HK-2 (cell line): Measurements from ENCODE around the gene CBY1.

Experiments used
- DNase-seq: peaks from one replicate; pipeline ENCODE4 v3.0.0-alpha.2; 2018; ENCODE audit not compliant: unreplicated experiment

CBY1 gene

GRCh38 chr22:38649841-38650522 lies 6.5 kb upstream of the CBY1 start:
- DNase-seq: no peak

GRCh38 chr22:38652859-38653258 lies 3.6 kb upstream of the CBY1 start:
- no peak for DNase-seq

GRCh38 chr22:38653741-38654140 lies 2.7 kb upstream of the CBY1 start:
- no peak for DNase-seq

- DNase-seq: no peak
These were observed 751 bp upstream of the CBY1 start for GRCh38 chr22:38655519-38656255.

- DNase-seq: peak; percentile 35
These were observed 839 bp downstream of the CBY1 start for GRCh38 chr22:38657045-38657909.

GRCh38 chr22:38674888-38675287 lies 18.4 kb downstream of the CBY1 start:
- no peak for DNase-seq

- no peak for DNase-seq
These were observed 19.4 kb downstream of the CBY1 start for GRCh38 chr22:38675833-38676232.

- DNase-seq: peak; percentile 88
These were observed 25.3 kb downstream of the CBY1 start, which contains the start of gene TOMM22 for GRCh38 chr22:38681582-38682335. TSS of gene TOMM22 (plus strand) at chr22:38681957. CDS start at chr22:38681979, 22 bp downstream.

- no peak for DNase-seq
These were observed 28.5 kb downstream of the CBY1 start for GRCh38 chr22:38684895-38685294.

GRCh38 chr22:38685761-38686160 lies 29.3 kb downstream of the CBY1 start:
- no peak for DNase-seq

- no peak for DNase-seq
These were observed 33.2 kb downstream of the CBY1 start for GRCh38 chr22:38689651-38690050.

- no peak for DNase-seq
These were observed 37.6 kb downstream of the CBY1 start for GRCh38 chr22:38694049-38694448.

GRCh38 chr22:38694940-38695339 lies 38.5 kb downstream of the CBY1 start:
- DNase-seq: no peak

GRCh38 chr22:38696606-38697424 lies 40.4 kb downstream of the CBY1 start:
- no peak for DNase-seq

- DNase-seq: no peak
These were observed 41.1 kb downstream of the CBY1 start for GRCh38 chr22:38697425-38698089.

- no peak for DNase-seq
These were observed 42.1 kb downstream of the CBY1 start for GRCh38 chr22:38698407-38699094.

GRCh38 chr22:38699143-38699542 lies 42.7 kb downstream of the CBY1 start:
- no peak for DNase-seq

- DNase-seq: no peak
These were observed 43.3 kb downstream of the CBY1 start for GRCh38 chr22:38699784-38700183.

GRCh38 chr22:38700270-38700788 lies 43.9 kb downstream of the CBY1 start:
- DNase-seq: peak; percentile 66
